Left ventricle myocardium inferior (tissue), 1 donor: ENCODE measurements around the gene CTNNB1. TPM values are rescaled to one million over a fixed set of nuclear protein-coding genes. Genes with fewer than 3 reads are reported as not detected.

ENCODE experiments used
- DNase-seq: peaks from one replicate; pipeline ENCODE4 v3.0.0-alpha.2; 2020
- H3K27ac ChIP-seq: fragments of 200-600 bp; replicated peaks from 2 replicates; pipeline ENCODE4 v1.8.0; 2021
- H3K27me3 ChIP-seq: fragments of 200-600 bp; 2 replicates; pipeline ENCODE4 v1.8.0; 2021; ENCODE audit warnings: low read depth
- H3K36me3 ChIP-seq: fragments of 200-600 bp; 2 replicates; pipeline ENCODE4 v1.8.0; 2021
- H3K4me1 ChIP-seq: fragments of 200-600 bp; 2 replicates; pipeline ENCODE4 v1.8.0; 2021
- H3K4me3 ChIP-seq: fragments of 200-600 bp; 2 replicates; pipeline ENCODE4 v1.8.0; 2021; ENCODE audit warnings: mild to moderate bottlenecking, moderate library complexity
- H3K9me3 ChIP-seq: fragments of 200-600 bp; replicated peaks from 2 replicates; pipeline ENCODE4 v1.8.0; 2021
- CTCF ChIP-seq: fragments of 200-600 bp; IDR thresholded peaks from 2 replicates; pipeline ENCODE4 v1.8.0; 2021; ENCODE audit warnings: antibody characterized with exemption, mild to moderate bottlenecking, borderline replicate concordance
- intact Hi-C: fragments of 100-400 bp; cut with micrococcal nuclease; formaldehyde crosslinking; loops from one replicate; pipeline ENCODE4 v1.11.0; 2022
- total RNA-seq: library from RNA; stranded (reverse); fragmentation: NEBNext Ultra II Directional; extraction: Animal tissue kit (Norgen Biotek cat#: 25700); gene quantifications from one replicate; pipeline ENCODE4 v1.2.1, GENCODE V29; 2021
- donor health status: DM: no; HTN: yes; CAD: no; lungs with severe emphysema.

Gene CTNNB1
- total RNA-seq, 1 donor from 2014 or later: 164 TPM

GRCh38 chr3:41173926-41174885 lies 25.1 kb upstream of the CTNNB1 start:
- Histone ChIP-seq H3K27me3 (no peaks in the 10 kb centered on the region), H3K36me3 (no peaks in the 10 kb centered on the region), H3K9me3 (no peaks in the 10 kb centered on the region), H3K27ac (no peak overlapping the region), H3K4me3 (no peak overlapping the region), H3K4me1 (no peaks in the 10 kb centered on the region)
- intact Hi-C loops: no loop called here
- no peak for TF ChIP-seq CTCF
- DNase-seq: no peak

GRCh38 chr3:41175365-41175764 lies 23.9 kb upstream of the CTNNB1 start:
- Histone ChIP-seq H3K27ac (no peak overlapping the region), H3K36me3 (no peaks in the 10 kb centered on the region), H3K27me3 (no peaks in the 10 kb centered on the region), H3K4me3 (no peak overlapping the region), H3K9me3 (no peaks in the 10 kb centered on the region), H3K4me1 (no peaks in the 10 kb centered on the region)
- TF ChIP-seq CTCF: no peak
- intact Hi-C loops: no loop called here
- no peak for DNase-seq

- H3K27ac ChIP-seq: no peak overlapping the region
- no peaks in the 10 kb centered on the region for H3K9me3 ChIP-seq
- TF ChIP-seq CTCF: no peak
- intact Hi-C loops: no loop called here
- H3K27me3 ChIP-seq: no peaks in the 10 kb centered on the region
- H3K4me3 ChIP-seq: no peak overlapping the region
- no peak for DNase-seq
- no peaks in the 10 kb centered on the region for H3K36me3 ChIP-seq
- H3K4me1 ChIP-seq: no peaks in the 10 kb centered on the region
Measured at GRCh38 chr3:41176596-41176995, 22.7 kb upstream of the CTNNB1 start.

- H3K36me3 ChIP-seq: no peaks in the 10 kb centered on the region
- DNase-seq: no peak
- H3K4me3 ChIP-seq: no peak overlapping the region
- H3K9me3 ChIP-seq: no peaks in the 10 kb centered on the region
- intact Hi-C loops: no loop called here
- H3K27me3 ChIP-seq: no peaks in the 10 kb centered on the region
- H3K4me1 ChIP-seq: no peaks in the 10 kb centered on the region
- H3K27ac ChIP-seq: no peak overlapping the region
- no peak for TF ChIP-seq CTCF
Measured at GRCh38 chr3:41178576-41178975, 20.7 kb upstream of the CTNNB1 start.

GRCh38 chr3:41180396-41180795 lies 18.9 kb upstream of the CTNNB1 start:
- TF ChIP-seq CTCF: no peak
- no peaks in the 10 kb centered on the region for H3K36me3 ChIP-seq
- H3K27me3 ChIP-seq: no peaks in the 10 kb centered on the region
- H3K9me3 ChIP-seq: no peaks in the 10 kb centered on the region
- no peak overlapping the region for H3K27ac ChIP-seq
- DNase-seq: no peak
- no peak overlapping the region for H3K4me3 ChIP-seq
- intact Hi-C loops: no loop called here
- no peaks in the 10 kb centered on the region for H3K4me1 ChIP-seq
